Mesenchymal stem cell (in vitro differentiated cells and primary cell): ENCODE measurements around the gene BCAS1.
A peak's percentile ranks its signal among the peaks of the same experiment; 100 is the strongest.

Experiments
- DNase-seq: peaks from one replicate; pipeline ENCODE4 v3.0.0-alpha.2; 2013
- H2AFZ ChIP-seq: one replicate; pipeline ENCODE4 v1.6.1; 2013; ENCODE audit warnings: low read depth, mild to moderate bottlenecking, control low read depth, inconsistent platforms, low read length, moderate library complexity
- H2AK5ac ChIP-seq: 2 replicates; pipeline ENCODE4 v1.6.1; 2013; ENCODE audit warnings: low read length, moderate library complexity, mild to moderate bottlenecking, inconsistent platforms; ENCODE audit not compliant: severe bottlenecking
- H2BK120ac ChIP-seq: one replicate; pipeline ENCODE4 v1.6.1; 2013; ENCODE audit warnings: low read depth, mild to moderate bottlenecking, inconsistent platforms, low read length, moderate library complexity
- H2BK12ac ChIP-seq, 2 experiments: one replicate each; pipeline ENCODE4 v1.6.1; 2013; ENCODE audit warnings: inconsistent platforms in 2 of 2, low read length in 2 of 2, mild to moderate bottlenecking in 2 of 2, moderate library complexity in 2 of 2, control low read depth in 1 of 2
- H2BK15ac ChIP-seq: one replicate; pipeline ENCODE4 v1.6.1; 2013; ENCODE audit warnings: mild to moderate bottlenecking, low read depth, inconsistent platforms; ENCODE audit not compliant: poor library complexity, severe bottlenecking
- H2BK5ac ChIP-seq: 2 replicates; pipeline ENCODE4 v1.6.1; 2013; ENCODE audit warnings: low read depth, mild to moderate bottlenecking, low read length, control low read depth, inconsistent platforms; ENCODE audit not compliant: poor library complexity, severe bottlenecking
- H3K14ac ChIP-seq, 2 experiments: one replicate each; pipeline ENCODE4 v1.6.1; 2013; ENCODE audit warnings: inconsistent platforms in 2 of 2, low read length in 2 of 2, control low read depth in 1 of 2, mild to moderate bottlenecking in 1 of 2, moderate library complexity in 1 of 2
- H3K18ac ChIP-seq, 2 experiments: one replicate each; pipeline ENCODE4 v1.6.1; 2013; ENCODE audit warnings: inconsistent platforms in 2 of 2, low read length in 2 of 2, control low read depth in 1 of 2, low read depth in 1 of 2, mild to moderate bottlenecking in 1 of 2
- H3K23ac ChIP-seq, 2 experiments: one replicate each; pipeline ENCODE4 v1.6.1; 2013; ENCODE audit warnings: inconsistent platforms in 2 of 2, low read length in 2 of 2, mild to moderate bottlenecking in 2 of 2, moderate library complexity in 2 of 2, control low read depth in 1 of 2
- H3K27ac ChIP-seq: 2 replicates; pipeline ENCODE4 v1.5.1; 2013; ENCODE audit warnings: mild to moderate bottlenecking, moderate library complexity, low read length, control low read depth, inconsistent platforms; ENCODE audit not compliant: poor library complexity, severe bottlenecking
- H3K27me3 ChIP-seq, 2 experiments: 2 replicates each; pipeline versions ENCODE4 v1.6.1 to v1.7.0; 2013; ENCODE audit warnings: low read length in 2 of 2, mild to moderate bottlenecking in 2 of 2, moderate library complexity in 2 of 2, control low read depth in 1 of 2, inconsistent platforms in 1 of 2; ENCODE audit not compliant: control insufficient read depth in 1 of 2, insufficient read depth in 1 of 2
- H3K36me3 ChIP-seq, 2 experiments: 2 replicates each; pipeline versions ENCODE4 v1.6.1 to v1.7.0; 2013; ENCODE audit warnings: low read length in 2 of 2, control low read depth in 1 of 2, inconsistent platforms in 1 of 2, low read depth in 1 of 2, mild to moderate bottlenecking in 1 of 2; ENCODE audit not compliant: insufficient read depth in 2 of 2, control insufficient read depth in 1 of 2
- H3K4ac ChIP-seq, 2 experiments: one replicate each; pipeline ENCODE4 v1.6.1; 2013; ENCODE audit warnings: inconsistent platforms in 2 of 2, low read length in 2 of 2, mild to moderate bottlenecking in 2 of 2, moderate library complexity in 2 of 2, control low read depth in 1 of 2, low read depth in 1 of 2
- H3K4me1 ChIP-seq: 2 replicates; pipeline ENCODE4 v1.6.1; 2013; ENCODE audit warnings: low read depth, low read length, control low read depth; ENCODE audit not compliant: control insufficient read depth, insufficient read depth
- H3K4me2 ChIP-seq: 2 replicates; pipeline ENCODE4 v1.6.1; 2013; ENCODE audit warnings: low read length, mild to moderate bottlenecking, inconsistent platforms; ENCODE audit not compliant: poor library complexity, severe bottlenecking
- H3K4me3 ChIP-seq, 2 experiments: 2 replicates each; pipeline versions ENCODE4 v1.5.1 to v1.7.0; 2013; ENCODE audit warnings: low read length in 2 of 2, mild to moderate bottlenecking in 2 of 2, control low read depth in 1 of 2, low read depth in 1 of 2; ENCODE audit not compliant: insufficient read depth in 1 of 2
- H3K79me1 ChIP-seq: replicated peaks from 2 replicates; pipeline ENCODE4 v1.6.1; 2013; ENCODE audit warnings: mild to moderate bottlenecking, control low read depth, low read length, inconsistent platforms; ENCODE audit not compliant: poor library complexity, severe bottlenecking
- H3K9ac ChIP-seq: 2 replicates; pipeline ENCODE4 v1.7.0; 2013; ENCODE audit warnings: mild to moderate bottlenecking, low read length, moderate library complexity
- H3K9me3 ChIP-seq: 2 replicates; pipeline ENCODE4 v1.7.0; 2013; ENCODE audit warnings: mild to moderate bottlenecking, low read length; ENCODE audit not compliant: control insufficient read depth
- H4K8ac ChIP-seq: one replicate; pipeline ENCODE4 v1.6.1; 2013; ENCODE audit warnings: inconsistent platforms, mild to moderate bottlenecking, low read length, moderate library complexity
- H4K91ac ChIP-seq: one replicate; pipeline ENCODE4 v1.6.1; 2013; ENCODE audit warnings: mild to moderate bottlenecking, low read length, inconsistent platforms
- WGBS: methylation state at CpG from one replicate; pipeline ENCODE4 v1.1.7; 2013; ENCODE audit warnings: mixed read lengths; 5-methylcytosine and 5-hydroxymethylcytosine counted together

The BCAS1 gene

GRCh38 chr20:54025251-54025771 lies 45.1 kb downstream of the BCAS1 start:
- H2AK5ac ChIP-seq: no peak overlapping the region
- no peak overlapping the region for H3K4me2 ChIP-seq
- H3K9me3 ChIP-seq: no peaks in the 10 kb centered on the region
- H2BK15ac ChIP-seq: no peak overlapping the region
- H3K18ac ChIP-seq: no peak overlapping the region
- peak overlapping the region; percentile 53 for H3K9ac ChIP-seq
- H2AFZ ChIP-seq: no peak overlapping the region
- no peak overlapping the region for H3K27ac ChIP-seq
- no peak overlapping the region for H2BK5ac ChIP-seq
- H2BK120ac ChIP-seq: no peak overlapping the region
- 69% methylated on average over 2 of the region's 3 CpGs for WGBS
- H3K23ac ChIP-seq: no peak overlapping the region
- H3K36me3 ChIP-seq: no peaks in the 10 kb centered on the region
- peak overlapping the region in 1 of 2 experiments; percentile 36 for H3K4me3 ChIP-seq
- no peak overlapping the region for H3K14ac ChIP-seq
- DNase-seq: no peak
- no peak overlapping the region for H4K91ac ChIP-seq
- peaks cover 0 to 14% of the 10 kb centered on the region in 2 experiments for H3K27me3 ChIP-seq
- no peak overlapping the region for H3K4ac ChIP-seq
- H3K4me1 ChIP-seq: peaks cover 5% of the 10 kb centered on the region
- H3K79me1 ChIP-seq: no peaks in the 10 kb centered on the region
- no peak overlapping the region for H4K8ac ChIP-seq
- no peak overlapping the region for H2BK12ac ChIP-seq

GRCh38 chr20:54023406-54023805 lies 47.0 kb downstream of the BCAS1 start:
- Histone ChIP-seq H3K36me3 (no peaks in the 10 kb centered on the region), H3K9ac (no peak overlapping the region), H3K9me3 (no peaks in the 10 kb centered on the region), H2BK5ac (no peak overlapping the region), H2AFZ (no peak overlapping the region), H4K91ac (no peak overlapping the region), H3K4me1 (peaks cover 5% of the 10 kb centered on the region), H3K4ac (no peak overlapping the region), H3K27ac (no peak overlapping the region), H3K23ac (no peak overlapping the region), H2BK12ac (no peak overlapping the region), H2BK120ac (no peak overlapping the region), H2AK5ac (no peak overlapping the region), H3K18ac (no peak overlapping the region), H3K79me1 (no peaks in the 10 kb centered on the region), H3K4me3 (no peak overlapping the region), H2BK15ac (no peak overlapping the region), H3K14ac (no peak overlapping the region), H3K27me3 (peaks cover 0 to 3% of the 10 kb centered on the region in 2 experiments), H3K4me2 (no peak overlapping the region), H4K8ac (no peak overlapping the region)
- WGBS: 80% methylated on average over 3 of the region's 3 CpGs
- DNase-seq: no peak

GRCh38 chr20:54021446-54022235 lies 48.8 kb downstream of the BCAS1 start:
- Histone ChIP-seq H3K79me1 (no peaks in the 10 kb centered on the region), H2BK120ac (no peak overlapping the region), H4K91ac (no peak overlapping the region), H3K27me3 (peaks cover 0 to under 1% of the 10 kb centered on the region in 2 experiments), H3K9ac (no peak overlapping the region), H3K23ac (no peak overlapping the region), H3K36me3 (no peaks in the 10 kb centered on the region), H2BK5ac (no peak overlapping the region), H3K9me3 (no peaks in the 10 kb centered on the region), H3K14ac (no peak overlapping the region), H3K4me3 (no peak overlapping the region), H2AFZ (no peak overlapping the region), H3K4me1 (peaks cover 3% of the 10 kb centered on the region), H2BK15ac (no peak overlapping the region), H4K8ac (no peak overlapping the region), H2BK12ac (no peak overlapping the region), H2AK5ac (no peak overlapping the region), H3K4me2 (no peak overlapping the region), H3K27ac (no peak overlapping the region), H3K4ac (no peak overlapping the region), H3K18ac (no peak overlapping the region)
- no peak for DNase-seq
- 78% methylated on average over 7 of the region's 7 CpGs for WGBS

GRCh38 chr20:54020868-54021267 lies 49.5 kb downstream of the BCAS1 start:
- Histone ChIP-seq H3K18ac (no peak overlapping the region), H3K4me3 (no peak overlapping the region), H3K4me2 (no peak overlapping the region), H3K9ac (no peak overlapping the region), H2BK12ac (no peak overlapping the region), H3K14ac (no peak overlapping the region), H3K27me3 (no peaks in the 10 kb centered on the region), H4K8ac (no peak overlapping the region), H2BK15ac (no peak overlapping the region), H2AK5ac (no peak overlapping the region), H3K9me3 (no peaks in the 10 kb centered on the region), H3K4me1 (peaks cover 2% of the 10 kb centered on the region), H2BK5ac (no peak overlapping the region), H4K91ac (no peak overlapping the region), H3K36me3 (no peaks in the 10 kb centered on the region), H3K27ac (no peak overlapping the region), H3K79me1 (no peaks in the 10 kb centered on the region), H2BK120ac (no peak overlapping the region), H3K4ac (no peak overlapping the region), H3K23ac (no peak overlapping the region), H2AFZ (no peak overlapping the region)
- WGBS: 81% methylated on average over 3 of the region's 3 CpGs
- DNase-seq: no peak
